Suppressor macrophage treated with lipopolysaccharide for 4 hours (primary cell): ENCODE results near the gene TRAK1.

Experiments
- DNase-seq: peaks from one replicate; pipeline ENCODE4 v3.0.0-alpha.2; 2020

The TRAK1 gene

GRCh38 chr3:42159147-42159546 lies 68.0 kb downstream of the TRAK1 start:
- no peak for DNase-seq

GRCh38 chr3:42159706-42160472 lies 68.7 kb downstream of the TRAK1 start:
- DNase-seq = peak; percentile 9

- no peak for DNase-seq
Observed at GRCh38 chr3:42161050-42161935, 70.1 kb downstream of the TRAK1 start.

- DNase-seq = no peak
Observed at GRCh38 chr3:42162462-42162861, 71.3 kb downstream of the TRAK1 start.

- DNase-seq = no peak
Observed at GRCh38 chr3:42163622-42164244, 72.6 kb downstream of the TRAK1 start.

- DNase-seq = peak; percentile 29
Observed at GRCh38 chr3:42164656-42165055, 73.5 kb downstream of the TRAK1 start.

DNA sequence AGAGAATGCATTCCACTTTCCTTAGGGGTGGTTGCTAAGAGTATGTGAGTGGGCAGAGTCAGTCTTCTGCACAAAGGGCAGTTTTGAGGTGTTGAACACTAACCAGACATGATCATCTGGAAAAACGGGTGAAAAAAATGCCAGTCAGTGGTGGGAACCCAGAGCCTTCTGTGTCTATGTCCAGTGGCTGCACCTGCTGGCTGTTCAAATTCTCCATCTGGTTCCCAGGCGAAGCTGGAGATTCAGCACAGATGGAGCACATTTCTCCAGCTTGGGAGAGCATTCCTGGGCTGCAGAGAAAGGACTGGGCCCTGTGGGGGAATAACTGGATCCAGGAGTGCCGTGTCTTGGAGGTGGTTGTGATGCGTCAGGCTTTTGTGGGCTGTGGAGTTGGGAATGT lies 74.1 kb downstream of the TRAK1 start:
- DNase-seq = no peak

DNA sequence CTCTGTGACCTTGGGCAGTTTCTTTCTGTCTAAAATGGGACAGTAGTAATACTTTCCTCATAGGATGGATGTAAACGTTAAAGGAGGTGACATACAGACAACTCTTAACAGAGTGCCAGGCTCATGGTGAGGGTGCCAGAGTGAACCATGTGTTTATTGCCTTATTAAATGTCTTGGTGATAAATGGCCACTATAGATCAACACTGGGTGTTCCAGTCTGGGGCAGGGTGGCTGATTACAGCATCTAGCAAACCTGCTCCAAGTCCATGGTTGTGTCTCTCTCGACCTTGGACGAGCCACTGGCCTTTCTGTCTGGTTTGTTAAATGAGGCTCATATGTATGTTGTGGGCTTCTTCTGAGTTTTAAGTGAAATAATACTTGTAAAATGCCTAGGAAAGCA lies 75.1 kb downstream of the TRAK1 start:
- DNase-seq = no peak

- no peak for DNase-seq
Observed at GRCh38 chr3:42166662-42167300, 75.6 kb downstream of the TRAK1 start.

GRCh38 chr3:42169579-42170120 lies 78.5 kb downstream of the TRAK1 start:
- DNase-seq = peak; percentile 23

GRCh38 chr3:42172047-42172654 lies 81.0 kb downstream of the TRAK1 start:
- no peak for DNase-seq

GRCh38 chr3:42173307-42173706 lies 82.2 kb downstream of the TRAK1 start:
- DNase-seq = no peak

DNA sequence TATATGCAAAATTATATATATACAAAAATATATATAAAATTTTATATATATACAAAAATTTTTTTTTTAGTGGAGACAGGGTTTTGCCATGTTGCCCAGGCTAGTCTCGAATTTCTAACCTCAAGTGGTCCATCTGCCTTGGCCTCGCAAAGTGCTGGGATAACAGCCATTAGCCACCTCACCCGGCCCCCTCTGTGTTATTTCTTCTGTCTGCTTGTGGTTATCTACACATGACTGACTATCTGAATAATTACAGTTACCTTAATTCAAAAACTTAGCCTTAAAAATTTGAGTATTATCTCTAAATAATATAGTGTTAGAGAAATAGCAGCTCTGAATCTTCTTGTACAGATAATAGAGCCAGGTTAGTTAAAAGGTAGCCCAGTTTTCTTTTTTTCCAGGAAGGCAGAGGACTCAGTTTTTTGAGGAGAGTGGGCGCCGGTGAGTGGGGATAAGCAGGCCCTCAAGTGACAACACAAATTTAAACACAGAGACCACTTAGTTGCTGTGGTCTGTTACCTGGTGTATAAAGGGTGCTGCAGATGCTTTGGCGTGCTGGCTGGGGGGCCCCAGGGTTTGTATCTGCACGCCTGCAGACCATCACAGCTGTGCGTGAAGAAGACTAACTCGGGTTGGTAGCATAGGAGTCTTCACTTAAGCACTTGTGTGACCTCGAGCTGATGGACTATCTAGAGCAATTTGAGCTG lies 83.7 kb downstream of the TRAK1 start:
- DNase-seq = no peak

- DNase-seq = no peak
Observed at GRCh38 chr3:42175386-42176240, 84.5 kb downstream of the TRAK1 start.

- DNase-seq = no peak
Observed at GRCh38 chr3:42176242-42177034, 85.3 kb downstream of the TRAK1 start.

DNA sequence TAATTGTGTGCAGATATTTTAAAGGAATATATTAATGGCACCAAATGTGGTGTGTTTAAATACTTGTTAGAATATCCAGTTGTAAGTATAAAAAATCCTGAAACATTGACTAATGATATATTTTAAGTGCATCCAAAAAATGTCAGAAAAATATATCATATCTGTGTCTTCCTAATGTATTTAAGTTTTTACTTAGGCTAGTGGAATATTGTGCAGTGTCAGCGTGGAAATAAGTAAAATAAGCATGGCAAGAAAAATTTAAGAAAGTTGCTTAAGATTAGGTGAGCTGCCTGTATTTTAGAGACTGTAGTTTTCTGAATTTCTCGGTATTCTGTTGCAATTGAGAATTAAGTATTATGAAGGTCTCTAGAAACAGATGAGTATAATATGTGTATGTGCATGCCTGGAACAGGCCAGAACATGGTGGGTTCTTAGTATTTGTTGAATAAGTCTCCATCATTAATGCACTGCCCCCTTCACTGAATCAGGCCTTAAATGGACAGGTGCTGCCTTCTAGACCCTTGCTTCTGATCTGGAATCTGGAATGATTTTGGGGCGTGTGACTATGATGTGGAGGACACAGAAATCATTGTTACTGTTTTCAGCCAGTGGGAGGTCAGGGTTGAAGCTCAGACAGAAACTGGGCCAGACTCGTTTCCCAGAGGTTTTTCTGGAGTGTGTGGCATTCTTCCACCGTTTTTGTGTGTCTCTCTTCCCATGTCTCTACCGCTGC lies 86.1 kb downstream of the TRAK1 start:
- no peak for DNase-seq

DNA sequence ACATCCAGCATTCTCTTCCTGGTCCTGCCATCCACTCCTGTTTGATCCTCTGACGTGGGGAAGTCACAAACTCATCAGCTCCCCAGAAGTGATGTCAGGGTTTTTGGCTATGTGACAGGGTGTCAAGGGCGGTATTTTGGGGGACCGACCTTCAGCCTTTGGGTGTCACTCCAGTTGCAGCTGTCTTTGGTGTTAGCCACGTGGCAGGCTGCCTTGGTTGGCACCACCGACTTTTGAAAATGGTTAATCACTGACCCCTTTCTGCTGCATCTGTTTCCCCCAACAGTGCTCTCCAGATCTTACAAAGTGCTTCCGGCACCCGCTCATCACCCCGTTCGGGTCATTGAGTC lies 86.6 kb downstream of the TRAK1 start:
- no peak for DNase-seq

- peak; percentile 33 for DNase-seq
Observed at GRCh38 chr3:42179110-42179725, 88.1 kb downstream of the TRAK1 start.

GRCh38 chr3:42180901-42181300 lies 89.7 kb downstream of the TRAK1 start:
- DNase-seq = no peak
